ENCODE results near the gene ATG2A.
A peak's percentile ranks its signal among the peaks of the same experiment; 100 is the strongest.

The ATG2A gene

GRCh38 chr11:64900774-64901173 is 16.2 kb downstream of the ATG2A start:
- DNase-seq = no peak

GRCh38 chr11:64900263-64900678 is 16.7 kb downstream of the ATG2A start:
- DNase-seq = no peak

GRCh38 chr11:64898541-64898940 is 18.5 kb downstream of the ATG2A start:
- no peak for DNase-seq

- no peak for DNase-seq
These were observed 18.9 kb downstream of the ATG2A start for GRCh38 chr11:64898076-64898445.

- no peak for DNase-seq
These were observed 19.5 kb downstream of the ATG2A start for GRCh38 chr11:64897381-64898075.

- no peak for DNase-seq
These were observed 20.5 kb downstream of the ATG2A start for GRCh38 chr11:64896448-64897022.

- DNase-seq = no peak
These were observed 22.1 kb downstream of the ATG2A start for GRCh38 chr11:64894812-64895452.

GRCh38 chr11:64894070-64894811 is 22.8 kb downstream of the ATG2A start:
- peak; percentile 37 for DNase-seq

- no peak for DNase-seq
These were observed 23.6 kb downstream of the ATG2A start for GRCh38 chr11:64893194-64894069.

GRCh38 chr11:64892838-64893193 is 24.2 kb downstream of the ATG2A start:
- DNase-seq = no peak

GRCh38 chr11:64892411-64892831 is 24.6 kb downstream of the ATG2A start:
- DNase-seq = no peak

GRCh38 chr11:64891880-64892279 is 25.1 kb downstream of the ATG2A start:
- DNase-seq = no peak

- no peak for DNase-seq
These were observed 25.7 kb downstream of the ATG2A start for GRCh38 chr11:64891215-64891848.

- no peak for DNase-seq
These were observed 26.5 kb downstream of the ATG2A start for GRCh38 chr11:64890522-64890939.

GRCh38 chr11:64888729-64889511 is 28.1 kb downstream of the ATG2A start:
- no peak for DNase-seq

- DNase-seq = no peak
These were observed 28.6 kb downstream of the ATG2A start for GRCh38 chr11:64888406-64888728.

GRCh38 chr11:64887757-64888405 is 29.1 kb downstream of the ATG2A start:
- DNase-seq = no peak

- DNase-seq = no peak
These were observed 29.7 kb downstream of the ATG2A start for GRCh38 chr11:64887234-64887756.

GRCh38 chr11:64885367-64886286 is 31.4 kb downstream of the ATG2A start:
- DNase-seq = no peak

GRCh38 chr11:64884019-64884418 is 33.0 kb downstream of the ATG2A start:
- DNase-seq = no peak

Measured in DMS79 treated with DMSO at 0.1 percent for 48 hours (cell line).